ENCODE measurements around the gene IL1R2. TPM values are rescaled to one million over a fixed set of nuclear protein-coding genes. Genes with fewer than 3 reads are reported as not detected.

Gene IL1R2
- total RNA-seq, 2 experiments from 2014 or later: not detected

GRCh38 chr2:102076512-102076911, 84.8 kb downstream of the IL1R2 start:
- intact Hi-C loops (cut with micrococcal nuclease; ENCODE audit: unreplicated experiment): no loop called here
- no peak for DNase-seq (ENCODE audit: low spot score)

More at GRCh38 chr2:102076512-102076911, 84.8 kb downstream of the IL1R2 start:
- Histone ChIP-seq H3K27ac (ENCODE audit: low read depth, low read length, poor library complexity, severe bottlenecking) (no peak overlapping the region), H3K4me1 (ENCODE audit: insufficient read depth, low read length, poor library complexity, severe bottlenecking) (no peaks in the 10 kb centered on the region), H3K9me3 (ENCODE audit: low read length) (no peaks in the 10 kb centered on the region), H2AFZ (ENCODE audit: low read length) (no peak overlapping the region), H3K4me2 (ENCODE audit: low read length) (no peak overlapping the region), H3K9me2 (ENCODE audit: insufficient read depth, low read length) (no peaks in the 10 kb centered on the region), H3K4me3 (ENCODE audit: low read depth, low read length, poor library complexity, severe bottlenecking) (no peak overlapping the region), H4K20me1 (ENCODE audit: insufficient read depth, low read length) (no peaks in the 10 kb centered on the region), H3K79me2 (ENCODE audit: insufficient read depth, low read depth, low read length) (no peaks in the 10 kb centered on the region), H3K36me3 (ENCODE audit: insufficient read depth, low read length) (no peaks in the 10 kb centered on the region)
- ChIA-PET POLR2A (no interaction called here), CTCF (ENCODE audit: unreplicated experiment) (no interaction called here)
- no peak for TF ChIP-seq EZH2phosphoT487 (IDR thresholded peaks at IDR 0.05; ENCODE audit: borderline replicate concordance, low read depth, low read length)
- no peak for TF ChIP-seq CTCF (conservative IDR thresholded peaks at IDR 0.05; ENCODE audit: low read length)
- BruUV-seq (replicated peaks): no TSS peak

Other genes starting within 250 kb of the IL1R2 start
- gene IL1R1, start 150.8 kb downstream of the IL1R2 start, total RNA-seq (2014; rRNA removed; shearing (Covaris generic)): not detected in 2 replicates
- gene IL1R1, start 150.8 kb downstream of the IL1R2 start, total RNA-seq (2022): not detected in 2 replicates
- not detected in 2 replicates for gene IL1RL2, start 195.1 kb downstream of the IL1R2 start, total RNA-seq (2014; rRNA removed; shearing (Covaris generic))
- gene IL1RL2, start 195.1 kb downstream of the IL1R2 start, total RNA-seq (2022): not detected in 2 replicates

Data from OCI-LY7 (cell line).